Kidney (tissue), 14 donors: ENCODE measurements around the gene SUPT6H. TPM values are rescaled to one million over a fixed set of nuclear protein-coding genes. Genes with fewer than 3 reads are reported as not detected.

Experiments used
- DNase-seq, 5 donors: peaks; one replicate each; pipeline ENCODE4 v3.0.0-alpha.2; 2013 to 2020
- FAIRE-seq: peaks from 2 replicates; lab custom pipeline; 2012; peaks lifted over from hg19 to GRCh38; lab: Jason Lieb, UNC
- H3K27ac ChIP-seq, 2 donors: one replicate each; pipeline ENCODE4 v1.7.0; 2013; ENCODE audit warnings: low read depth in 2 of 2, low read length in 2 of 2, inconsistent platforms in 1 of 2
- H3K27me3 ChIP-seq: one replicate; pipeline ENCODE4 v1.7.1; 2013; ENCODE audit warnings: low read length, inconsistent platforms; ENCODE audit not compliant: control insufficient read depth, insufficient read depth
- H3K36me3 ChIP-seq, 3 donors: one replicate each; pipeline versions ENCODE4 v1.7.0 to v1.7.1; 2013; ENCODE audit warnings: low read length in 3 of 3, control low read depth in 1 of 3, inconsistent platforms in 1 of 3; ENCODE audit not compliant: insufficient read depth in 3 of 3, control insufficient read depth in 2 of 3
- H3K4me1 ChIP-seq, 3 donors: one replicate each; pipeline versions ENCODE4 v1.7.0 to v1.7.1; 2013; ENCODE audit warnings: low read length in 3 of 3, inconsistent platforms in 1 of 3, low read depth in 1 of 3; ENCODE audit not compliant: control insufficient read depth in 2 of 3, insufficient read depth in 2 of 3
- H3K4me3 ChIP-seq, 3 donors: one replicate each; pipeline versions ENCODE4 v1.7.0 to v1.8.1; 2013; ENCODE audit warnings: low read length in 3 of 3, control low read depth in 1 of 3, inconsistent platforms in 1 of 3
- H3K9ac ChIP-seq, 3 donors: one replicate each; pipeline versions ENCODE4 v1.7.0 to v1.7.1; 2013; ENCODE audit warnings: low read length in 3 of 3, control low read depth in 1 of 3, inconsistent platforms in 1 of 3
- H3K9me3 ChIP-seq, 3 donors: one replicate each; pipeline versions ENCODE4 v1.7.0 to v1.7.1; 2013; ENCODE audit warnings: low read length in 3 of 3, control low read depth in 1 of 3, inconsistent platforms in 1 of 3; ENCODE audit not compliant: control insufficient read depth in 2 of 3, insufficient read depth in 1 of 3
- intact Hi-C: fragments of 100-400 bp; cut with DNase I; formaldehyde crosslinking; loops from one replicate; pipeline ENCODE4 v1.11.1; 2022
- polyA plus RNA-seq: library from polyadenylated mRNA; stranded (reverse); fragments of 350-450 nt; fragmentation: Illumina TruSeq; extraction: RNeasy Lipid Tissue Mini Kit (QIAGEN cat#74804); gene quantifications from one replicate; pipeline ENCODE4 v1.2.3, GENCODE V29; 2014; ENCODE audit warnings: low read depth, low replicate concordance; ENCODE audit not compliant: insufficient read depth
- total RNA-seq: library from RNA; stranded (reverse); fragmentation: NEBNext Ultra II Directional; extraction: Animal tissue kit (Norgen Biotek cat#: 25700); gene quantifications from one replicate; pipeline ENCODE4 v1.2.1, GENCODE V29; 2021
- TF ChIP-seq, protein P1 (sequence below): IDR thresholded peaks from 3 replicates; pipeline ENCODE4 v1.5.1; 2012; ENCODE audit warnings: mild to moderate bottlenecking, moderate library complexity, borderline replicate concordance; ENCODE audit not compliant: insufficient read depth; ENCODE audit errors: extremely low read depth
- donor health status: control.
- donor health status: control.
- donor health status: control.
- donor health status: control.
- donor health status: control.
- donor health status: DM: yes; HTN: yes; CAD: no.
- donor health status: Normal renal cell carcinoma (clear cell type).

The SUPT6H gene
- total and polyA plus RNA-seq, 2 donors from 2014 or later = 21.4 to 61.5 TPM

- FAIRE-seq (no peak), DNase-seq (peak in 1 of 5 donors; percentile 21)
- TF ChIP-seq, protein P1, sequence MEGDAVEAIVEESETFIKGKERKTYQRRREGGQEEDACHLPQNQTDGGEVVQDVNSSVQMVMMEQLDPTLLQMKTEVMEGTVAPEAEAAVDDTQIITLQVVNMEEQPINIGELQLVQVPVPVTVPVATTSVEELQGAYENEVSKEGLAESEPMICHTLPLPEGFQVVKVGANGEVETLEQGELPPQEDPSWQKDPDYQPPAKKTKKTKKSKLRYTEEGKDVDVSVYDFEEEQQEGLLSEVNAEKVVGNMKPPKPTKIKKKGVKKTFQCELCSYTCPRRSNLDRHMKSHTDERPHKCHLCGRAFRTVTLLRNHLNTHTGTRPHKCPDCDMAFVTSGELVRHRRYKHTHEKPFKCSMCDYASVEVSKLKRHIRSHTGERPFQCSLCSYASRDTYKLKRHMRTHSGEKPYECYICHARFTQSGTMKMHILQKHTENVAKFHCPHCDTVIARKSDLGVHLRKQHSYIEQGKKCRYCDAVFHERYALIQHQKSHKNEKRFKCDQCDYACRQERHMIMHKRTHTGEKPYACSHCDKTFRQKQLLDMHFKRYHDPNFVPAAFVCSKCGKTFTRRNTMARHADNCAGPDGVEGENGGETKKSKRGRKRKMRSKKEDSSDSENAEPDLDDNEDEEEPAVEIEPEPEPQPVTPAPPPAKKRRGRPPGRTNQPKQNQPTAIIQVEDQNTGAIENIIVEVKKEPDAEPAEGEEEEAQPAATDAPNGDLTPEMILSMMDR = no peak
- Histone ChIP-seq H3K27ac (no peak overlapping the region), H3K9me3 (no peaks in the 10 kb centered on the region), H3K27me3 (no peaks in the 10 kb centered on the region), H3K4me3 (no peak overlapping the region), H3K4me1 (peaks cover 0 to 3% (median 0%) of the 10 kb centered on the region in 3 donors), H3K36me3 (peaks cover 17 to 86% (median 65%) of the 10 kb centered on the region in 3 donors), H3K9ac (no peak overlapping the region)
- intact Hi-C loops = no loop called here
These were observed 23.4 kb downstream of the SUPT6H start for GRCh38 chr17:28685366-28685765.

DNA sequence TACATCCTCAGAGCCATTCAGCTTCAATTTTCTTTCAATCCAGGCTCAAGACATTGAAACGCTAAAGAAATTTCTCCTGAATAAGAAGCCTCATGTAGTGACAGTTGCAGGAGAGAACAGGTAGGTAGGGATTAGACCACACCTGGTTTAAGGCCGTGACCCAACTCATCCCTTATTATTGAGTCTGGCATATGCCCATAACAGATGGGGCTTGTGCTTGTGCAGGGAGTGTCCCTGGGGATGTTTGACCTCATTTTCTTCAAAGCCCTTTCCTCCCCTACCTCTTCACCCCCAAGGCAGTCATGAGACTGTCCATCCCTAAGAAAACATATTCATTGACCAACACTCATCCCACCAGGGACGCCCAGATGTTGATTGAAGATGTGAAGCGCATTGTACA, 24.3 kb downstream of the SUPT6H start:
- Histone ChIP-seq H3K36me3 (peaks cover 21 to 86% (median 66%) of the 10 kb centered on the region in 3 donors), H3K27me3 (no peaks in the 10 kb centered on the region), H3K9me3 (no peaks in the 10 kb centered on the region), H3K27ac (no peak overlapping the region), H3K9ac (no peak overlapping the region), H3K4me3 (no peak overlapping the region), H3K4me1 (peaks cover 0 to 3% (median 0%) of the 10 kb centered on the region in 3 donors)
- peak in 1 of 5 donors; percentile 6 for DNase-seq
- TF ChIP-seq, protein P1 = no peak
- intact Hi-C loops = no loop called here
- FAIRE-seq = no peak

DNA sequence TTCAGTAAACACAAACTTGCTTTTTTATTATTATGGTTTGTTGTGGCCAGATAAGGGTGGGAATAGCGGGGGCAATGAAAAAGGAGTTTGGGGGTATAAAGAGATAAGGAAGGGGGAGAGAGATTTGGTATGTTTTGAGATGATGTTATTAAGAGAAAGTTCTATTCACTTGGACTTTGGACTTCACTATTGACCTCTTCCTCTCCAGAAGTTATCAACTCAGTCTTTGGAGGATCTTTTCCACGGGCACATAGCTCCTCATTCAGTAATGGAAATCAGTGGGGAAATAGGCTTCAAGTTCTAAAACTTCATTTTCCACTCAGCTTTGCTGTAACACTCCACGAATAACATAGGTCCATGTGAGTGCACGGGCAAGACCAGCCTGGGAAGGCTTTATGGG, 26.5 kb downstream of the SUPT6H start:
- intact Hi-C loops = no loop called here
- FAIRE-seq = no peak
- TF ChIP-seq, protein P1 = no peak

GRCh38 chr17:28689011-28689410, 27.0 kb downstream of the SUPT6H start:
- H3K4me1 ChIP-seq = no peaks in the 10 kb centered on the region
- H3K27ac ChIP-seq = no peak overlapping the region
- peaks cover 21 to 73% (median 60%) of the 10 kb centered on the region in 3 donors for H3K36me3 ChIP-seq
- H3K4me3 ChIP-seq = no peak overlapping the region
- H3K9me3 ChIP-seq = no peaks in the 10 kb centered on the region
- no peaks in the 10 kb centered on the region for H3K27me3 ChIP-seq
- TF ChIP-seq, protein P1 = no peak
- no peak overlapping the region for H3K9ac ChIP-seq
- no peak for DNase-seq
- intact Hi-C loops = no loop called here
- FAIRE-seq = no peak

More for the DNA sequence above, 26.5 kb downstream of the SUPT6H start:
- H3K9ac ChIP-seq = no peak overlapping the region
- no peak overlapping the region for H3K27ac ChIP-seq
- H3K9me3 ChIP-seq = no peaks in the 10 kb centered on the region
- no peak overlapping the region for H3K4me3 ChIP-seq
- DNase-seq = no peak
- no peaks in the 10 kb centered on the region for H3K27me3 ChIP-seq
- peaks cover 21 to 69% (median 55%) of the 10 kb centered on the region in 3 donors for H3K36me3 ChIP-seq
- H3K4me1 ChIP-seq = no peaks in the 10 kb centered on the region
